MM.1S (cell line): ENCODE measurements around the gene PHPT1.

Experiments used
- DNase-seq: peaks from one replicate; pipeline ENCODE4 v3.0.0-alpha.2; 2015
- H2AFZ ChIP-seq: fragments of 300-600 bp; sonication (generic); 2 replicates; pipeline ENCODE4 v1.6.0; 2016; ENCODE audit warnings: antibody characterized with exemption, low read length
- H3F3A ChIP-seq: fragments of 300-600 bp; sonication (generic); 2 replicates; pipeline ENCODE4 v1.6.1; 2016; ENCODE audit warnings: mild to moderate bottlenecking, antibody characterized with exemption, low read length, moderate library complexity, mixed read lengths; ENCODE audit not compliant: insufficient read depth
- H3K27ac ChIP-seq: fragments of 300-600 bp; sonication (generic); 2 replicates; pipeline ENCODE4 v1.5.1; 2016; ENCODE audit warnings: mild to moderate bottlenecking, low read length
- H3K27me3 ChIP-seq: fragments of 300-600 bp; sonication (generic); replicated peaks from 2 replicates; pipeline ENCODE4 v1.6.0; 2016; ENCODE audit warnings: low read length; ENCODE audit not compliant: insufficient read depth
- H3K36me3 ChIP-seq: fragments of 300-600 bp; sonication (generic); replicated peaks from 2 replicates; pipeline ENCODE4 v1.6.1; 2016; ENCODE audit warnings: mild to moderate bottlenecking, low read length, mixed read lengths; ENCODE audit not compliant: insufficient read depth
- H3K4me1 ChIP-seq: fragments of 300-600 bp; sonication (generic); 2 replicates; pipeline ENCODE4 v1.6.1; 2016; ENCODE audit warnings: low read length, mixed read lengths
- H3K4me2 ChIP-seq: fragments of 300-600 bp; sonication (generic); 2 replicates; pipeline ENCODE4 v1.6.0; 2016; ENCODE audit warnings: low read depth, low read length
- H3K4me3 ChIP-seq: fragments of 300-600 bp; sonication (generic); 2 replicates; pipeline ENCODE4 v1.5.1; 2016; ENCODE audit warnings: low read length, mixed read lengths
- H3K79me2 ChIP-seq: fragments of 300-600 bp; sonication (generic); 2 replicates; pipeline ENCODE4 v1.6.1; 2016; ENCODE audit warnings: mixed run types, low read length, mixed read lengths
- H3K9ac ChIP-seq: fragments of 300-600 bp; sonication (generic); 2 replicates; pipeline ENCODE4 v1.6.1; 2016; ENCODE audit warnings: low read length, mixed read lengths
- H3K9me2 ChIP-seq: fragments of 300-600 bp; sonication (generic); replicated peaks from 2 replicates; pipeline ENCODE4 v1.6.1; 2016; ENCODE audit warnings: mild to moderate bottlenecking, low read length, mixed read lengths; ENCODE audit not compliant: insufficient read depth
- H3K9me3 ChIP-seq: fragments of 300-600 bp; sonication (generic); replicated peaks from 2 replicates; pipeline ENCODE4 v1.6.1; 2016; ENCODE audit warnings: mild to moderate bottlenecking, low read length, mixed read lengths; ENCODE audit not compliant: insufficient read depth
- H4K20me1 ChIP-seq: fragments of 300-600 bp; sonication (generic); 2 replicates; pipeline ENCODE4 v1.6.1; 2016; ENCODE audit warnings: mild to moderate bottlenecking, low read length, moderate library complexity, mixed read lengths; ENCODE audit not compliant: insufficient read depth
- CTCF ChIP-seq: fragments of 300-600 bp; sonication (generic); IDR thresholded peaks from 2 replicates; pipeline ENCODE4 v1.5.1; 2016; ENCODE audit warnings: antibody characterized with exemption, low read length, mixed read lengths
- EZH2 ChIP-seq: fragments of 300-600 bp; sonication (generic); optimal IDR thresholded peaks from 2 replicates; pipeline ENCODE3; 2017; ENCODE audit warnings: low read depth, mild to moderate bottlenecking, antibody characterized with exemption, low read length, mixed read lengths
- EZH2phosphoT487 ChIP-seq: fragments of 300-600 bp; sonication (generic); IDR thresholded peaks from 2 replicates; pipeline ENCODE4 v1.6.1; 2018; ENCODE audit warnings: antibody characterized with exemption, low read length

PHPT1 gene

DNA sequence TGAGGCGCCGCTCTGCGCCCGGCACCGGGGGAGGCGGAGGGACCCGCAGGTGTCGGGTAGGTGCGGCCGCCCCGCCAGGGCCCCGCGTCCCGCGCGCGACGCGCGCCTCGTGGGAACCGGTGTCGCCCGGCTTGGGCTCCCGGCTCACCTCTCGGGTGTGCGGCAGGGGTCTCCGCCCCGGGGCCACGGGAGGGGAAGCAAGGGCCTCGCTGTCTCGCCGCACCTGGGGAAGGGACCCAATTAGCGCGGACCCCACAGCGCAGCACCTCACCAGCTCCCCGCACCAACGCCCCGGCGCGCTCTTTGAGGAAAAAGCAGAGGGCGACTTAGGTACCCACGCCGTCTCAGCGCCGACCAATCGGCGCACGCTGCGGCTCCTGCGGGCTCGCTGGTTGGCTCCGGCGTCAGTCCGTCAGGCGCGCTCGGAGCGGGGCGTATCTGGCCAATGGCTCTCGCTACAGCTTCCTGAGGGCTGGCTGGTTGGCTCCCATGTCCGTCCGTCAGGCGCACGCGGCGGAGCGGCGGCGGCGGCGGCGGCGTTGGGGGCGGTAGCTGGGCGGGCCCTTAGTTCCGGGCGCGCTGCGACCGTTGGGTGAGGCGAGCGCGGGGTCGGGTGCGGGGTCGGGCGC, 36.9 kb downstream of the PHPT1 start, which contains the start of gene TRAF2:
Gene TRAF2, plus strand, starts transcription at position 567 of the 629 bp plus-strand sequence. CDS start 12,225 bp downstream, outside the sequence.
- no peaks in the 10 kb centered on the region for H4K20me1 ChIP-seq
- H3K9me2 ChIP-seq, result no peaks in the 10 kb centered on the region
- peak within 1 kb of the TSS; percentile 48; the same call in 1 of the 2 replicates for H3K27ac ChIP-seq
- no peaks in the 10 kb centered on the region for H3K9me3 ChIP-seq
- H3K4me1 ChIP-seq, result peaks cover 20% of the 10 kb centered on the region
- H3K27me3 ChIP-seq, result no peaks in the 10 kb centered on the region
- H3K4me3 ChIP-seq, result peak within 1 kb of the TSS; percentile 85
- no peaks in the 10 kb centered on the region for H3K36me3 ChIP-seq
- peak; percentile 99 for DNase-seq
- peak within 1 kb of the TSS; percentile 77 for H3K9ac ChIP-seq
- peaks cover 29% of the 10 kb centered on the region for H3F3A ChIP-seq
- no peak for TF ChIP-seq EZH2phosphoT487
- TF ChIP-seq CTCF, result no peak
- no peak for TF ChIP-seq EZH2
- H3K79me2 ChIP-seq, result peaks cover 62% of the 10 kb centered on the region
- peak within 1 kb of the TSS; percentile 41; the same call in 1 of the 2 replicates for H2AFZ ChIP-seq
- H3K4me2 ChIP-seq, result peak within 1 kb of the TSS; percentile 73

DNA sequence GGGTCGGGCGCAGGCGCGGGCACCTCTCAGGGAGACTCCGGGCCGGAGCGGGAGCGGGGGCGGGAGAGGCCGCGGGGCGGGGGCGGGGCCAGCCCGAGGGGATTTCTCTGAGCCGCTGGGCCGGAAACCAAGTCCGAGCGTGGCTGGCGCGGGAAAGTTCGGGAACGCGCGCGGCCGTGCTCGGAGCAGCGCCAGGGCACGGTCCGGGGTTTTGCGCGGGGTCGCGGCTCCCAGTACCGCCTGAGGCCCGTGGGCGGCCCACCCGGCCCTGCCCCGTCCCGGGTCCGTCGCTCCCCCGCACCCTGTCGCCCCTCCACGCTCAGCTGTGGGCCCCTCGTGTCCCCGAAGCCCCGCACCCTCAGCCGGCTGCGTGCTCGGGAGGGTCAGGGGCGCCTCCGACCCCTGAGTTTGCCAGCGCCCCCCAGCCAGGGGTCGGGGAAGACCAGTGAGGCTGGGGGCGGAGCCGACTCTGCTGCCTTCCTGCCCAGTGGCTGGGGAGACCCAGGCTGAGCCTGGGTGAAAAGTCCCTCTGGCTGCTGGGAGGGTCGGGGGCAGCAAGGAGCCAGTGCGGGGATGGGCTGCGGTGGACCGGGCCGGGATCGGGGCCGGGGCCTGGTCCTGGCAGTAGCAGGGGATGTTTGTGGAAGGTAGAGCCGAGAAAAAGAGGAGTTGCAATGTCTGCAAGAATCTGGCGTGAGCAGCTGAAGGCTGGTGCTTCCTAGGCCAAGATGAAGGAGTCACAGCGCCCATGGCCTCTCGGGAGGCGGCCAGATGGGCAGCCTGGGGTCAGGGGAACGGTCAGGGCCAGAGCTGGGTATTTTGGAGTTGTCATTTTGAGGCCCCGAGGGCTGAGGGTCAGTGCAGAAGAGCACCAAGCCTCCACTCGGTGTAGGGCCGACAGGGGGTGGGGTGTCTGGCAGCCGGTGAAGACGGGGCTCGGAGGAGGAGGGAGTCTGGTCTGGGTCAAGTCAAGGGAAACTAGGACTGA, 37.7 kb downstream of the PHPT1 start:
- Histone ChIP-seq H3K79me2 (peaks cover 71% of the 10 kb centered on the region), H3K9me3 (no peaks in the 10 kb centered on the region), H3K9me2 (no peaks in the 10 kb centered on the region), H3K4me1 (peaks cover 14% of the 10 kb centered on the region), H4K20me1 (no peaks in the 10 kb centered on the region), H3K9ac (peak overlapping the region; percentile 77), H3K4me3 (peak overlapping the region; percentile 85), H3K27me3 (no peaks in the 10 kb centered on the region), H3K4me2 (peak overlapping the region; percentile 73), H3F3A (peaks cover 22% of the 10 kb centered on the region), H3K36me3 (no peaks in the 10 kb centered on the region), H3K27ac (peak overlapping the region; percentile 48; the same call in 1 of the 2 replicates), H2AFZ (0 out of 2 replicates have a peak overlapping the region, but pooled peaks have one; percentile 13)
- TF ChIP-seq EZH2phosphoT487 (no peak), EZH2 (no peak), CTCF (no peak)
- no peak for DNase-seq

GRCh38 chr9:136888454-136888853, 39.2 kb downstream of the PHPT1 start:
- Histone ChIP-seq H3K4me3 (no peak overlapping the region), H3K36me3 (no peaks in the 10 kb centered on the region), H3K9me2 (no peaks in the 10 kb centered on the region), H3K4me2 (no peak overlapping the region), H3K9me3 (no peaks in the 10 kb centered on the region), H3K27me3 (no peaks in the 10 kb centered on the region), H2AFZ (no peak overlapping the region), H3F3A (peaks cover 10% of the 10 kb centered on the region; the same call in 1 of the 2 replicates), H3K9ac (no peak overlapping the region), H3K79me2 (peaks cover 84% of the 10 kb centered on the region), H3K4me1 (peaks cover 6% of the 10 kb centered on the region), H3K27ac (no peak overlapping the region), H4K20me1 (peaks cover 4% of the 10 kb centered on the region)
- TF ChIP-seq EZH2phosphoT487 (no peak), CTCF (no peak), EZH2 (no peak)
- no peak for DNase-seq
